Ovary (tissue), 9 donors: ENCODE data around the gene CSGALNACT2. TPM values are rescaled to one million over a fixed set of nuclear protein-coding genes. Genes with fewer than 3 reads are reported as not detected.

Experiments
- DNase-seq, 5 donors: peaks; one replicate each; pipeline ENCODE4 v3.0.0-alpha.2; 2019 to 2020
- H3K27ac ChIP-seq, 2 donors: fragments of 200-600 bp; one replicate each; pipeline versions ENCODE4 v1.5.1 to v1.8.0; 2019 to 2022
- H3K27me3 ChIP-seq: fragments of 200-600 bp; one replicate; pipeline ENCODE4 v1.8.0; 2022
- H3K36me3 ChIP-seq: fragments of 200-600 bp; sonication (generic); one replicate; pipeline ENCODE4 v1.5.1; 2019
- H3K4me1 ChIP-seq: one replicate; pipeline ENCODE4 v1.8.1; 2013; ENCODE audit warnings: mild to moderate bottlenecking, moderate library complexity; ENCODE audit not compliant: insufficient read depth
- H3K4me3 ChIP-seq: fragments of 200-600 bp; sonication (generic); one replicate; pipeline ENCODE4 v1.5.1; 2017
- H3K9me3 ChIP-seq, 2 donors: fragments of 200-600 bp in 1 of 2; sonication (generic) in 1 of 2; one replicate each; pipeline versions ENCODE4 v1.5.1 to v1.8.1; 2013 to 2019; ENCODE audit warnings: mild to moderate bottlenecking in 1 of 2, moderate library complexity in 1 of 2
- CTCF ChIP-seq, 3 donors: fragments of 450-650 bp in 2 of 3; fragments of 200-600 bp in 1 of 3; IDR thresholded peaks; one replicate each; pipeline versions ENCODE4 v1.5.1 to v1.8.0; 2016 to 2022; ENCODE audit warnings: antibody characterized with exemption in 3 of 3, mild to moderate bottlenecking in 1 of 3
- EP300 ChIP-seq: sonication (generic); formaldehyde crosslinking; IDR thresholded peaks from one replicate; pipeline ENCODE4 v1.6.1; 2017; ENCODE audit warnings: antibody characterized with exemption
- POLR2A ChIP-seq: fragments of 450-650 bp; IDR thresholded peaks from one replicate; pipeline ENCODE4 v1.6.1; 2017; ENCODE audit warnings: antibody characterized with exemption, mild to moderate bottlenecking, moderate library complexity
- WGBS, 3 donors: extraction: QIAGEN DNeasy Blood & Tissue Kit in 1 of 3; methylation state at CpG; one replicate each; pipeline versions ENCODE4 v1.1.5 to v1.1.7; 2013 to 2017; 5-methylcytosine and 5-hydroxymethylcytosine counted together
- intact Hi-C, 4 donors: fragments of 100-400 bp; cut with DNase I; formaldehyde crosslinking; loops; one replicate each; pipeline versions ENCODE4 v1.11.0 to v1.15.1; 2022 to 2023
- polyA plus RNA-seq, 2 donors: library from polyadenylated mRNA; stranded (reverse); fragments of 200-250 nt in 1 of 2; fragments of 350-450 nt in 1 of 2; fragmentation: Illumina TruSeq in 1 of 2; extraction: RNeasy Lipid Tissue Mini Kit (QIAGEN cat#74804) in 1 of 2; gene quantifications; one replicate each; pipeline ENCODE4 v1.2.3, GENCODE V29; 2013 to 2014
- total RNA-seq, 7 donors: library from RNA; depleted of rRNA in 2 of 7; stranded (reverse); fragments of >200 nt in 2 of 7; fragmentation: NEBNext Ultra II Directional in 3 of 7; extraction: Animal tissue kit (Norgen Biotek cat#: 25700) in 3 of 7; gene quantifications; one replicate each; pipeline versions ENCODE4 v1.1.0 to v1.2.4, GENCODE V29; 2016 to 2023
- donor health status: DM: no; HTN: no; CAD: no; lungs with moderate emphysema.
- donor health status: DM: no; HTN: no; CAD: no.
- donor health status: Bipolar disorder and iron deficiency.
- donor health status: DM: yes; HTN: yes; CAD: no.
- donor health status: DM: no; HTN: no; CAD: no.
- donor health status: DM: yes; HTN: yes; CAD: no.

Gene CSGALNACT2
- total and polyA plus RNA-seq, 9 donors = 14.8 to 27.2 (median 21.8) TPM

- Histone ChIP-seq H3K4me1 (no peaks in the 10 kb centered on the region), H3K27ac (no peak overlapping the region), H3K9me3 (no peaks in the 10 kb centered on the region), H3K4me3 (no peak overlapping the region), H3K36me3 (no peaks in the 10 kb centered on the region), H3K27me3 (no peaks in the 10 kb centered on the region)
- intact Hi-C loops = no loop called here
- 83 to 92% (median 83%) methylated on average over 14 of the region's 14 CpGs for WGBS, 3 donors
- peak in 4 of 5 donors; percentile 14 to 24 (median 16) for DNase-seq
- TF ChIP-seq POLR2A (no peak), EP300 (no peak), CTCF (IDR thresholded peaks at IDR 0.05) (no peak)
These were observed 66.0 kb downstream of the CSGALNACT2 start for GRCh38 chr10:43204042-43204942.

GRCh38 chr10:43204943-43205671 lies 66.9 kb downstream of the CSGALNACT2 start:
- Histone ChIP-seq H3K4me3 (no peak overlapping the region), H3K27ac (no peak overlapping the region), H3K9me3 (no peaks in the 10 kb centered on the region), H3K36me3 (no peaks in the 10 kb centered on the region), H3K4me1 (no peaks in the 10 kb centered on the region), H3K27me3 (no peaks in the 10 kb centered on the region)
- peak in 1 of 3 donors; percentile 9 for TF ChIP-seq CTCF (IDR thresholded peaks at IDR 0.05)
- no peak for TF ChIP-seq EP300
- intact Hi-C loops = no loop called here
- WGBS, 3 donors = 67 to 70% (median 67%) methylated on average over 11 of the region's 11 CpGs
- peak in 4 of 5 donors; percentile 17 to 33 (median 18) for DNase-seq

- Histone ChIP-seq H3K36me3 (no peaks in the 10 kb centered on the region), H3K4me1 (no peaks in the 10 kb centered on the region), H3K4me3 (no peak overlapping the region), H3K9me3 (no peaks in the 10 kb centered on the region), H3K27ac (no peak overlapping the region), H3K27me3 (no peaks in the 10 kb centered on the region)
- TF ChIP-seq POLR2A (no peak), CTCF (IDR thresholded peaks at IDR 0.05) (no peak), EP300 (no peak)
- WGBS, 3 donors = 87 to 90% (median 88%) methylated on average over 20 of the region's 20 CpGs
- intact Hi-C loops = no loop called here
- DNase-seq = peak in 4 of 5 donors; percentile 7 to 24 (median 8)
These were observed 67.6 kb downstream of the CSGALNACT2 start for GRCh38 chr10:43205681-43206390.
